Endothelial cell of umbilical vein (primary cell): ENCODE data around the gene DMD. TPM values are rescaled to one million over a fixed set of nuclear protein-coding genes. Genes with fewer than 3 reads are reported as not detected.

Source experiments
- BruUV-seq: library from RNA; stranded (reverse); fragments of 400-500 nt; replicated peaks from 2 replicates; lab custom pipeline; 2021; lab: Mats Ljungman, UMichigan
- CTCF ChIA-PET: fragments of 300-600, 350-600 bp; sonication (Branson Sonifier 250); formaldehyde crosslinking; loops from one replicate; lab custom pipeline; 2021; ENCODE audit warnings: antibody characterized with exemption, inconsistent platforms; lab: Charles Lee
- POLR2A ChIA-PET: fragments of 300-600, 350-600 bp; sonication (Branson Sonifier 250); formaldehyde crosslinking; loops from one replicate; lab custom pipeline; 2021; ENCODE audit warnings: antibody characterized with exemption, inconsistent platforms; lab: Charles Lee
- DNase-seq: peaks from one replicate; pipeline ENCODE4 v3.0.0-alpha.2; 2011; ENCODE audit warnings: low read depth, low spot score
- FAIRE-seq: peaks from 2 replicates; lab custom pipeline; 2011; peaks lifted over from hg19 to GRCh38; lab: Jason Lieb, UNC
- H2AFZ ChIP-seq: 2 replicates; pipeline ENCODE4 v1.6.0; 2012; ENCODE audit warnings: low read depth, low read length, control low read depth, inconsistent platforms
- H3K27ac ChIP-seq: 2 replicates; pipeline ENCODE4 v1.5.1; 2011; ENCODE audit warnings: low read depth, mild to moderate bottlenecking, control low read depth, low read length, moderate library complexity; ENCODE audit not compliant: insufficient read depth
- H3K27me3 ChIP-seq, 2 experiments: 2 replicates each; pipeline versions ENCODE4 v1.6.0 to v1.6.1; 2011; ENCODE audit warnings: low read length in 2 of 2, mixed read lengths in 1 of 2; ENCODE audit not compliant: control insufficient read depth in 2 of 2, insufficient read depth in 2 of 2
- H3K36me3 ChIP-seq, 2 experiments: 2 replicates in 1 of 2; 3 replicates in 1 of 2; pipeline ENCODE4 v1.5.1; 2011; ENCODE audit warnings: low read length in 2 of 2, mild to moderate bottlenecking in 1 of 2, moderate library complexity in 1 of 2; ENCODE audit not compliant: control insufficient read depth in 2 of 2, insufficient read depth in 2 of 2; ENCODE audit errors: extremely low read depth in 1 of 2
- H3K4me1 ChIP-seq: 3 replicates; pipeline ENCODE4 v1.5.1; 2011; ENCODE audit warnings: mild to moderate bottlenecking, low read length; ENCODE audit not compliant: control insufficient read depth, insufficient read depth; ENCODE audit errors: extremely low read depth
- H3K4me2 ChIP-seq: 2 replicates; pipeline ENCODE4 v1.6.1; 2011; ENCODE audit warnings: low read length, control low read depth, mixed read lengths; ENCODE audit not compliant: insufficient read depth
- H3K4me3 ChIP-seq, 3 experiments: fragments of 200-600 bp in 1 of 3; sonication (generic), shearing (Covaris generic) in 1 of 3; replicated peaks in 1 of 3; 2 replicates each; pipeline ENCODE4 v1.5.1; 2011 to 2016; ENCODE audit warnings: control low read depth in 3 of 3, low read length in 3 of 3, mild to moderate bottlenecking in 2 of 3, inconsistent platforms in 1 of 3, low read depth in 1 of 3, moderate library complexity in 1 of 3; ENCODE audit not compliant: insufficient read depth in 1 of 3
- H3K79me2 ChIP-seq: 2 replicates; pipeline ENCODE4 v1.6.0; 2012; ENCODE audit warnings: low read length, inconsistent platforms; ENCODE audit not compliant: control insufficient read depth, insufficient read depth
- H3K9ac ChIP-seq: replicated peaks from 2 replicates; pipeline ENCODE3; 2011; ENCODE audit warnings: low read length, control low read depth; ENCODE audit not compliant: insufficient read depth; ENCODE audit errors: extremely low read depth
- H3K9me1 ChIP-seq: replicated peaks from 3 replicates; pipeline ENCODE4 v1.6.0; 2011; ENCODE audit warnings: mild to moderate bottlenecking, low read length; ENCODE audit not compliant: control insufficient read depth, insufficient read depth; ENCODE audit errors: extremely low read depth
- H3K9me3 ChIP-seq: replicated peaks from 2 replicates; pipeline ENCODE4 v1.5.1; 2012; ENCODE audit warnings: low read length, inconsistent platforms; ENCODE audit not compliant: control insufficient read depth, insufficient read depth
- H4K20me1 ChIP-seq: replicated peaks from 2 replicates; pipeline ENCODE3; 2011; ENCODE audit warnings: mild to moderate bottlenecking, low read length; ENCODE audit not compliant: control insufficient read depth, insufficient read depth; ENCODE audit errors: extremely low read depth
- EZH2 ChIP-seq: IDR thresholded peaks from 2 replicates; pipeline ENCODE4 v1.6.1; 2012; ENCODE audit warnings: borderline replicate concordance, low read depth, mild to moderate bottlenecking, moderate library complexity, low read length, inconsistent platforms; ENCODE audit not compliant: severe bottlenecking
- FOS ChIP-seq: IDR thresholded peaks from 2 replicates; pipeline ENCODE4 v1.6.1; 2011; ENCODE audit warnings: mild to moderate bottlenecking, low read length, moderate library complexity, borderline replicate concordance; ENCODE audit not compliant: insufficient read depth
- GATA2 ChIP-seq: IDR thresholded peaks from 2 replicates; pipeline ENCODE4 v1.7.0; 2011; ENCODE audit warnings: low read depth, mild to moderate bottlenecking, moderate library complexity, mixed read lengths, low read length; ENCODE audit not compliant: insufficient read length, insufficient read depth
- JUN ChIP-seq: IDR thresholded peaks from 2 replicates; pipeline ENCODE4 v1.6.1; 2011; ENCODE audit warnings: borderline replicate concordance, low read depth; ENCODE audit not compliant: insufficient read length, insufficient read depth
- MYC ChIP-seq: IDR thresholded peaks from one replicate; pipeline ENCODE4 v1.6.1; 2011; ENCODE audit warnings: mild to moderate bottlenecking, low read depth, low read length
- POLR2A ChIP-seq: IDR thresholded peaks from 2 replicates; pipeline ENCODE4 v1.6.1; 2012; ENCODE audit warnings: low read depth, mild to moderate bottlenecking, control low read depth, low read length
- POLR2AphosphoS5 ChIP-seq: IDR thresholded peaks from 2 replicates; pipeline ENCODE4 v1.6.1; 2012; ENCODE audit warnings: low read depth, mild to moderate bottlenecking, control low read depth, low read length, moderate library complexity; ENCODE audit not compliant: insufficient read depth
- dilution Hi-C: fragments of 300-500 bp; cut with MboI; formaldehyde crosslinking; loops from one replicate; pipeline ENCODE4 v1.15.0; 2019; ENCODE audit warnings: low sequenced_read_pairs; ENCODE audit not compliant: extremely low pct_ligation_motif_present
- intact Hi-C: fragments of 100-400 bp; cut with micrococcal nuclease; formaldehyde crosslinking; loops from one replicate; pipeline ENCODE4 v1.10.0; 2022
- polyA plus RNA-seq, 4 experiments: library from polyadenylated mRNA; depleted of rRNA in 3 of 4; stranded (reverse) in 3 of 4; unstranded in 1 of 4; fragments of >200 nt; gene quantifications; 2 replicates each; pipeline versions ENCODE4 v1.2.1 to v1.2.3, GENCODE V29; 2011 to 2012; ENCODE audit warnings: missing spikeins in 1 of 4
- total RNA-seq: library from RNA; stranded (reverse); gene quantifications from 2 replicates; pipeline ENCODE4 v1.2.3, GENCODE V29; 2021
- TF ChIP-seq, protein P1 (sequence below): IDR thresholded peaks from 2 replicates; pipeline ENCODE4 v1.6.1; 2011; ENCODE audit not compliant: insufficient read depth, insufficient read length
- TF ChIP-seq, protein P2 (sequence below), 2 donors: IDR thresholded peaks; 1 replicate in 1 of 2; 2 replicates in 1 of 2; pipeline ENCODE4 v1.5.1; 2011; ENCODE audit warnings: low read length in 2 of 2, mild to moderate bottlenecking in 2 of 2, moderate library complexity in 2 of 2, control low read depth in 1 of 2, inconsistent platforms in 1 of 2, low read depth in 1 of 2; ENCODE audit not compliant: insufficient read depth in 1 of 2; ENCODE audit errors: extremely low read depth in 1 of 2

The DMD gene
- total and polyA plus RNA-seq, 2 donors (not counting 3 experiments of a cell fraction or from before 2014, with no cell fraction given): 7.3 to 9.0 TPM

DNA sequence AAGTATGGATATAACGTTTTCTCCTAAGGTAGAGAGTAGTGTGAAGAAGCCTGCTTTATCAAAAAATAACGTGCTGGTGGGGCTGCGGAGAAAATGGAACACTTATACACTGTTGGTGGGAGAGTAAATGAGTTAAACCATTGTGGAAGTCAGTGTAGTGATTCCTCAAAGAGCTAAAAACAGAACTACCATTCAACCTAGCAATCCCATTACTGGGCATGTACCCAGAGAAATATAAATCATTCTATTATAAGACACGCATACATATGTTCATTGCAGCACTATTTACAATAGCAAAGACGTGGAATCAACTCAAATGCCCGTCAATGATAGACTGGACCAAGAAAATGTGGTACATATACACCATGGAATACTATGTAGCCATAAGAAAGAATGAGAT is 196.4 kb downstream of the DMD start:
- Histone ChIP-seq H4K20me1 (no peaks in the 10 kb centered on the region), H3K4me1 (no peaks in the 10 kb centered on the region), H3K36me3 (no peaks in the 10 kb centered on the region), H3K27me3 (no peaks in the 10 kb centered on the region), H3K79me2 (no peaks in the 10 kb centered on the region), H3K9me1 (no peaks in the 10 kb centered on the region), H3K4me2 (no peak overlapping the region), H3K27ac (no peak overlapping the region), H2AFZ (no peak overlapping the region), H3K9me3 (no peaks in the 10 kb centered on the region), H3K9ac (no peak overlapping the region), H3K4me3 (no peak overlapping the region)
- DNase-seq: no peak
- ChIA-PET CTCF (no interaction called here), POLR2A (no interaction called here)
- intact Hi-C loops: no loop called here
- dilution Hi-C loops: no loop called here
- BruUV-seq: no TSS peak
- TF ChIP-seq JUN: no peak
- no peak for TF ChIP-seq GATA2
- TF ChIP-seq, protein P1, sequence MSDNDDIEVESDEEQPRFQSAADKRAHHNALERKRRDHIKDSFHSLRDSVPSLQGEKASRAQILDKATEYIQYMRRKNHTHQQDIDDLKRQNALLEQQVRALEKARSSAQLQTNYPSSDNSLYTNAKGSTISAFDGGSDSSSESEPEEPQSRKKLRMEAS: no peak
- TF ChIP-seq POLR2AphosphoS5: no peak
- TF ChIP-seq, protein P2, sequence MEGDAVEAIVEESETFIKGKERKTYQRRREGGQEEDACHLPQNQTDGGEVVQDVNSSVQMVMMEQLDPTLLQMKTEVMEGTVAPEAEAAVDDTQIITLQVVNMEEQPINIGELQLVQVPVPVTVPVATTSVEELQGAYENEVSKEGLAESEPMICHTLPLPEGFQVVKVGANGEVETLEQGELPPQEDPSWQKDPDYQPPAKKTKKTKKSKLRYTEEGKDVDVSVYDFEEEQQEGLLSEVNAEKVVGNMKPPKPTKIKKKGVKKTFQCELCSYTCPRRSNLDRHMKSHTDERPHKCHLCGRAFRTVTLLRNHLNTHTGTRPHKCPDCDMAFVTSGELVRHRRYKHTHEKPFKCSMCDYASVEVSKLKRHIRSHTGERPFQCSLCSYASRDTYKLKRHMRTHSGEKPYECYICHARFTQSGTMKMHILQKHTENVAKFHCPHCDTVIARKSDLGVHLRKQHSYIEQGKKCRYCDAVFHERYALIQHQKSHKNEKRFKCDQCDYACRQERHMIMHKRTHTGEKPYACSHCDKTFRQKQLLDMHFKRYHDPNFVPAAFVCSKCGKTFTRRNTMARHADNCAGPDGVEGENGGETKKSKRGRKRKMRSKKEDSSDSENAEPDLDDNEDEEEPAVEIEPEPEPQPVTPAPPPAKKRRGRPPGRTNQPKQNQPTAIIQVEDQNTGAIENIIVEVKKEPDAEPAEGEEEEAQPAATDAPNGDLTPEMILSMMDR (IDR thresholded peaks at IDR 0.05; ENCODE audit: extremely low read depth in 1 of 2, insufficient read depth in 1 of 2, low read depth in 1 of 2, low read length in 2 of 2): no peak
- TF ChIP-seq EZH2: no peak
- TF ChIP-seq POLR2A: no peak
- no peak for TF ChIP-seq MYC
- no peak for TF ChIP-seq FOS
- no peak for FAIRE-seq
